ENCODE measurements around the gene YTHDC1.
A peak's percentile ranks its signal among the peaks of the same experiment; 100 is the strongest.

YTHDC1 gene

GRCh38 chr4:68352791-68353190 is 2.9 kb upstream of the YTHDC1 start:
- no peak for DNase-seq

GRCh38 chr4:68349279-68349648 is 626 bp downstream of the YTHDC1 start:
- DNase-seq: peak; percentile 7

- DNase-seq: no peak
These were observed 1.3 kb downstream of the YTHDC1 start for GRCh38 chr4:68348577-68348976.

- DNase-seq: no peak
These were observed 2.0 kb downstream of the YTHDC1 start for GRCh38 chr4:68347845-68348244.

GRCh38 chr4:68346461-68346860 is 3.4 kb downstream of the YTHDC1 start:
- no peak for DNase-seq

GRCh38 chr4:68344785-68345184 is 5.1 kb downstream of the YTHDC1 start:
- no peak for DNase-seq

- DNase-seq: no peak
These were observed 5.8 kb downstream of the YTHDC1 start for GRCh38 chr4:68344049-68344448.

GRCh38 chr4:68342134-68342533 is 7.8 kb downstream of the YTHDC1 start:
- peak; percentile 19 for DNase-seq

- DNase-seq: no peak
These were observed 11.3 kb downstream of the YTHDC1 start for GRCh38 chr4:68338625-68339024.

- no peak for DNase-seq
These were observed 12.4 kb downstream of the YTHDC1 start for GRCh38 chr4:68337522-68337921.

- DNase-seq: no peak
These were observed 12.9 kb downstream of the YTHDC1 start for GRCh38 chr4:68337004-68337403.

GRCh38 chr4:68336530-68336929 is 13.4 kb downstream of the YTHDC1 start:
- no peak for DNase-seq

GRCh38 chr4:68326141-68326540 is 23.7 kb downstream of the YTHDC1 start:
- DNase-seq: no peak

GRCh38 chr4:68324519-68325262 is 25.2 kb downstream of the YTHDC1 start:
- no peak for DNase-seq

- no peak for DNase-seq
These were observed 30.9 kb downstream of the YTHDC1 start for GRCh38 chr4:68319040-68319439.

- no peak for DNase-seq
These were observed 33.5 kb downstream of the YTHDC1 start for GRCh38 chr4:68316193-68316969.

- no peak for DNase-seq
These were observed 39.1 kb downstream of the YTHDC1 start for GRCh38 chr4:68310651-68311247.

GRCh38 chr4:68304731-68305130 is 45.2 kb downstream of the YTHDC1 start:
- no peak for DNase-seq

GRCh38 chr4:68299492-68300457 is 50.1 kb downstream of the YTHDC1 start:
- no peak for DNase-seq

- no peak for DNase-seq
These were observed 52.8 kb downstream of the YTHDC1 start for GRCh38 chr4:68297137-68297536.

GRCh38 chr4:68291256-68291655 is 58.6 kb downstream of the YTHDC1 start:
- DNase-seq: no peak

- no peak for DNase-seq
These were observed 61.5 kb downstream of the YTHDC1 start for GRCh38 chr4:68288393-68288740.
